A673 (cell line): Measurements from ENCODE around the gene PLIN5.

ENCODE experiments used
- CTCF ChIP-seq: fragments of 300-800, 200-600 bp; sonication (generic); conservative IDR thresholded peaks from 2 replicates; pipeline ENCODE4 v1.5.1; 2017; ENCODE audit warnings: low read depth, mild to moderate bottlenecking, antibody characterized with exemption, low read length, moderate library complexity, mixed read lengths
- EZH2 ChIP-seq: fragments of 200-600 bp; sonication (generic); IDR thresholded peaks from 2 replicates; pipeline ENCODE4 v1.6.1; 2017; ENCODE audit warnings: borderline replicate concordance, low read depth, mild to moderate bottlenecking, mixed read lengths, antibody characterized with exemption, low read length; ENCODE audit not compliant: poor library complexity, severe bottlenecking

DNA sequence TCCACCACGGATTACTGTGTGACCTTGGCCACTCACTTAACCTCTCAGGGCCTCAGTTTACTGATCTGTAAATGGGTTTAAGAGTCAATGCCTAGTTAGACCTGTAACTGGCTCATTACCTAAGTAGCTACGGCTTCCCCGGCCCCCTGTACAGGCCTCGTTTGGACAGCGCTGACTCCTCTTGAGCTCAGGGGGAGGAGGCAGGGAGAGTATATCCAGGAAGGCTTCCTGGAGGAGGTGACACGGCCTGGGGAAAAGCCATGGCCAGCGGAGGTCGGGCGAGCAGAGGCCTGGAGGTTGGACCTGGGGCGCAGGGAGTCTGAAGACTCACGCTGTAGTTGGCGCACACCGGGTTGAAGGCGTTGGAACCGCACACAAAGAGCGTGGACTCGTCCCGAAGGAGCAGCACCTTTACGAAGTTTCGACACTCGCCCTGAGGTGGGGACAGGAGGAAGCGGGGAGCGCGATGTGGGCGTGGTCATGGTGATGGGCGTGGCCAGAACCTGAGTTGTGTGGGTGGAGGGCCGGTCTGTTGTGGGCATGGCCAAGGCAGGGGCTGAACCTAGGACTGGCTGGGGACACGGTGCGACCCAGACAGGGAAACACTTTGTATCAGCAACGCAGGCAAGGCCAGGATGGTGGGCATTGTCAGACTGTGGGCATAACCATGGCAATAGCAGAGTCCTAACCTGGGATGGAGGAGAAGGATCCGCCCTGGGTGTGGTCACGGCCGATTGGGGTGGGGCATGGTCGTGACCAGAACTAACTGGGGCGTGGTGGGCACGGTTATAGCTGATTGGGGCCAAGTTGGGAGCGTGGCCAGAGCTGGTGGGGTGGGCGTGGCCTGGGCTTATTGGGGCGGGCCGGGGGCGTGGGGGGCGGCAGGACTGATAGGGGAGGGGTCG is 20.9 kb upstream of the PLIN5 start:
- TF ChIP-seq CTCF (no peak), EZH2 (no peak)
